Activated T-cell treated with anti-CD3 and anti-CD28 coated beads for 4 hours (primary cell): ENCODE data around the gene MTSS2.

ENCODE experiments used
- DNase-seq: peaks from one replicate; pipeline ENCODE4 v3.0.0-alpha.2; 2020

Gene MTSS2

DNA sequence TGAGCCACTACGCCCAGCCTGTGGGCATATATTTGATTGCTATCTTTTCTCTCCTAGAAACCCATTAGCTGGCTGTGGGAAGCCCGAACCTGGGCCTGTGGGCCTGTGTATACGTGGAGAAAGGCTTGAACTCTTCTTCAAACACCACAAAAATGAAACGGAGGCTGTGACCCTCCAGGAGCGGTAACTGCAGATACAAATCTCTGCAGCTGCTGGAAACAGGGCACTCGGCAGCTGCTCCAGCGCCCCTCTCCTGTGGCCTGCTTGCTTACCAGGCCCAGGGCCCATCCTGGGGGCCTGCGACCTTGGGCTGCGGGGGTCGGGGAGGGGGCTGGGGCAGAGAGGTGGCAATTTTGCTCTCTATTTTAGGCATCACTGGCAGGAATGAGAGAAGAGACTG, 28.0 kb upstream of the MTSS2 start:
- no peak for DNase-seq

DNA sequence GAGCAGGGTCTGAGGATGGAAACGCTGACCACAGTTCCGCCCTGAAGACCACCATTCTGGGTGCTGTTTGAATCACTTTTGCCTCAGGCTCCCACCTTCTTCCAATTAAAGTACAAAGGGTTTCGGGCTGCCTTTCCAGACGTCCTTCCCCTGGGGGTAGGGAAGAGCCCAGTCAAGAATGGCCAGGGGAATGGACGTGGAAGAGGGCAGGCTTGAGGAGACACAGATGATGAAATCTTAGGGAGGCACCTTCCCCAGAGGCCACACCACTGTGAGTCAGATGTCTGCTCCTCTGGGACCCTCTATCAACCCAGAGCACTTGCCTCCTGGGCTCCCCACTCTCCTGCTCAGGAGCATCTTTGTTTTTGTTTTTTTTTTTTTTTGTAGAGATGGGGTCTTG, 27.5 kb upstream of the MTSS2 start:
- no peak for DNase-seq

DNA sequence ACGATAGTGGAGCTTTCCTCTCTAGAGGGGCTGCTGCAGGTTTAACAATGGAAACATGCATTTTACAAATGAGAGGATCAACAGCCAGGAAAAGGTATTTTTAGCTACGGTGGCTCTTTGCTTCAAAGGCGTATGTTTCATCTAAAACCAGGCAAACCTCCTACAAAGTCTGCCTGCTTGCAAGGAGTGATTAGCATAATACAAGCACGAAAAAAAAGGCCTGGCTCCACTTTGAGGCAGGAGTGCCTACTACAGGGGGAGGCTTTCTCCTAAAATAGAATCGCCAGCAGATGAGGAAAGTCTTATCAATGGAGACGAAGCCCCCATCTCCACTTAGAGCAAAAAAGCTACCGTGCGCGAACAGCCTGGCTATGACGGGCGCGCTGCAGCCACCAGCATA, 27.1 kb upstream of the MTSS2 start:
- no peak for DNase-seq

GRCh38 chr16:70712359-70712758, 26.5 kb upstream of the MTSS2 start:
- DNase-seq: no peak

GRCh38 chr16:70711211-70712031, 25.6 kb upstream of the MTSS2 start:
- no peak for DNase-seq

DNA sequence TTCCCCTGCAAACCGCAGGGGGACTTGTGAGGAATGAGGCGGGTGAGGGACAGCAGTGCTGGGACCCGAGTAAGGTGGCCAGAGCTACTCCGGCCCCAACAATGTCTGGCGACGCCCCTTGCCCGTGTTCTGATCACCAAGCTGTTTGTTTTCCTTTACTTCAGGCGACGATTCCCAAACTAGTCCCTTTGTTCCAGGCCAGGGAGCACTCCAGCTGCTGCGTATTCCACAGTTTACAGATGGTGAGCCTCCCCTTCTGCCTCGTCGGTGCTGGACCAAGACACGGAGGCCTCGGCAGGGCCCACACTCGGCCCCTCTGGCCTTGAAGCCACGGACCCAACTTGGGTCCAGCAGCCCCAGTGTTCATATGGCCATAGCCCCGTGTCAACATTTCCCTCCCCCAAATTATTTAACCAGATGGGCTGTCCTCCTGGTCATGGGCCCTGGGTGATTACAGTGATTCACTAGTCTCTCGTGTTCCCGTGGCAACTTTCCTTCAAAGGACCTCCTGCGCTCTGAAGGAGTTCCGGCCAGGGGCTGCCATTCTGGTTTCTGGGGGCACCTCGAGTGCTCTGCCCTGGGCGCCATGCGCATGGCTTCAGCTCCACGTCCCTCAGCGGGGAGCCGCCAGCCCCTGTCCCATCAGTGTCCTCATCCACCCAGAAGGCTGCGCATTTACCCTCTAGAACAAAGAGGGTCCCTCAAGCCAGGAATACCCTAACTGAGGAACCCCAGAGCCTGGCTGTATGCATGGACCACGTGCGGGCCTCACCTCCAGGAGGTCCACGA, 24.8 kb upstream of the MTSS2 start:
- DNase-seq: no peak

GRCh38 chr16:70709942-70710341, 24.1 kb upstream of the MTSS2 start:
- DNase-seq: no peak

DNA sequence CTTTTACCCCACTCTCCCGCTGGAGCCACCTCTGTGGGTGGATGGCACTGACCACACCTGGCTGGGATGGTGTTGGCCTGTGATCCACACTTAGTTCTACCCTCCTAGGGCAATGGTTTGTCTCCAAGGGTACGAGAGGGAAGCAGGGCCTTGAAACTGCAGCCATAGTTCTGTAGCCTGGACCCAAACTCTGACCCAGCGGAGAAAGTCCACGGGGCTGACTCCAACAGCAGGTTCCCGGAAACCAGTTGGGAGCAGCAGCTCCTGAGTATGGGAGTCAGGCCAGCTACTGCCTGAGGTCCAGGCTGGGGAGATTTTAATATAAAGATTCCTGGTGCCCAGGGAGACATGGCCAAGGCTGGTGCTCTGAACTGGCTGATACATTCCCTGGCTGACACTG, 23.6 kb upstream of the MTSS2 start:
- no peak for DNase-seq

GRCh38 chr16:70708366-70709246, 22.8 kb upstream of the MTSS2 start:
- no peak for DNase-seq

DNA sequence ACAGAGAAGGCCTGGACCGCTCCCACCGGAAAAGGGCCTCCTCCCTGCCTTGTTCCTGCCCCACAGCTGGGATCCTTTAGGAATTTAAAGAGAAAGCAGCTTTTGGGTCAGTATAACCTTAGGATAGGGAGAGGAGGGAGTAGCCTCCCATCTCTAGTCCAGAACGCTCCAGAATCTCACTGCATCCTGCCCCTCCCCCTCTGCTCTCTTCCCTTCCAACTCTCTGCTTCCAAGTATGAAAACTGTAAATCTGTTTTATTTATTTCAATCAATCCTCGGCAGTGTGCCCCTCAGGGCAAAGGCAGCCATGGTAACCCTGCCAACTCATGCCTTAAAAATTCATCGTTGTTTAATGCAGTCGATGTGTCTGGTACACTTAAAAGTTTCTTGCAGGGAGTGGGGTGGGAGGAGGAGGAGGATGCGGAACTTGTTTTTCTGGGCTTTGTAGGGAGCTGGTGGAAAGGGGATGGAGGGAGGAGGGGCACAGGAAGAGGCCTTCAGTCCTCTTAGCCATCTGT, 21.2 kb upstream of the MTSS2 start:
- no peak for DNase-seq

GRCh38 chr16:70705056-70705455, 19.2 kb upstream of the MTSS2 start:
- no peak for DNase-seq

- no peak for DNase-seq
These were observed 18.7 kb upstream of the MTSS2 start for GRCh38 chr16:70704586-70704985.

GRCh38 chr16:70703835-70704381, 18.1 kb upstream of the MTSS2 start:
- DNase-seq: no peak

DNA sequence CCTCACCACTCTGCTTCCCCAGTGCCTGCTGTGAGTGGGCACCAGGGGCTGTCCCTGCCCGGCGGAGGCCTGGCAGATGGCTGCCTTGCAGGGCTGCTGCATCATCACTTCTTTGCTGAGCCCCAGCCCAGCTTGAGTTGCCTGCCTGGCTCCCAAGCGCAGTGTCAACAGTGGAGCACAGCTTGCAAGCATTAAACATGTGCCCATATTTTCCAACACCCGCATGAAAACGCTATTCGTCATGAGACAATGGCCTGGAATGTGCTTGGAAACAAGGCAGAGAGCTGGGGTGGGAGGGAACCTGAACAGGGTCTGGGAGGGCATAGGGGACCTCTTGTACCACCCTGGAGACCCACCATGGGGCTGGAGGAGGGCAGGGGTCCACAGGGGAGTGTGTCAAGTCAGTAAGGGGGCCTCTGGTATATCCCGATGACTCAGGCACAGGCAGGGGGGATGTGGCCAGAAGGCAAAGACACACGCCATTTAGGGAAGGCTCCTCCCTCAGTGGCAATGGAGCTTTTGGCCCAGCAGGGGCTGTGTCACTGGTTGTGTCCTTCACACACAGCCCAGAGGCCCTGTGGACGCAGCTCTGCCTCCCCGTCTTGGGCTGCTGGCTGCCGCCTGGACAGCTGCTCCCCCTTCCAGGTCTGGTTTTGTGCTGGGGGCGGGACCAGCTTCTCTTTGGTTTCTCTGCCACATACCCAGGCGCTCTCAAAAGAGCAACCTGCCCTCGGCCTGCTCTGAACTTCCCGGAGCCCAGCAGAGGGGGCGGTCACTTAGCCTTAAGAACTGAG, 17.4 kb upstream of the MTSS2 start:
- DNase-seq: no peak

DNA sequence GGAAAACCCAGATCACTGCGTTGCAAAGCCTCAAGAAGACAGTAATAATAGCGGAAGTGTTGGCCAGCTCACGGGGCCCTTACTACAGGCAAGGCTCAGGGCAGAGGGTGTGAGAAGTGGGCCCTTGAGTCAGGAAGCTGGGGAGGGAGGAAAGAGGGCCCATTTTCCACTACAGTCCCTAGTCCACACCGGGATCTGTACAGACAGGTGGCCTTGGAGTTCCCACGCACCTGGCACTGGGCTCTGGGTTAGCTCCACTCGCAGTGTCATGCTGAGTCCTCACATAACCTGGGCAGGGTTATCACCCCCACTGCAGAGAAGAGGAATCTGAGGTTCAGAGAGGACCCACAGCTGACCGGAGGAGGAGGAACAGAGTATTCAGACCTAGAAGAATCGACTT, 16.8 kb upstream of the MTSS2 start:
- DNase-seq: no peak

- DNase-seq: no peak
These were observed 16.1 kb upstream of the MTSS2 start for GRCh38 chr16:70701998-70702397.

- DNase-seq: no peak
These were observed 15.7 kb upstream of the MTSS2 start for GRCh38 chr16:70701596-70701995.

DNA sequence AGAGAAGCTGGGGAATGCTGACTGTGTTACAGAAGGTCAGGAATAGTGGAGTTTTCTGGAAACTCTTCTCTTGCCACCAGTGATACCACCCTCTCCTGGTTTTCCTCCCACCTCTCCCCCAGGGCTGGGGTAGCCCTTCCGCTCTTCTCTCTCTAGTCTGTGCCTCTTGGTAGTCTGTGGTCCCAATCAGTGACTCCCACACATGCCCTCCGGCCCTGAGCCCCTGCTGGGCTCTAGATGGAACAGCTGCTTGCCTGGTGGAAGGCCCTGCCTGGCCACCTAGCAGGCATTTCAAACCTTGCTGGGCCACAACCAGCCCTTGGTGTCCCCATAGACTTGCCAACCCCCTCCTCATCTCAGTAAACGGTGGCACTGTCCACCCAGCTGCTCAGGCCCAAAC, 15.2 kb upstream of the MTSS2 start:
- no peak for DNase-seq

DNA sequence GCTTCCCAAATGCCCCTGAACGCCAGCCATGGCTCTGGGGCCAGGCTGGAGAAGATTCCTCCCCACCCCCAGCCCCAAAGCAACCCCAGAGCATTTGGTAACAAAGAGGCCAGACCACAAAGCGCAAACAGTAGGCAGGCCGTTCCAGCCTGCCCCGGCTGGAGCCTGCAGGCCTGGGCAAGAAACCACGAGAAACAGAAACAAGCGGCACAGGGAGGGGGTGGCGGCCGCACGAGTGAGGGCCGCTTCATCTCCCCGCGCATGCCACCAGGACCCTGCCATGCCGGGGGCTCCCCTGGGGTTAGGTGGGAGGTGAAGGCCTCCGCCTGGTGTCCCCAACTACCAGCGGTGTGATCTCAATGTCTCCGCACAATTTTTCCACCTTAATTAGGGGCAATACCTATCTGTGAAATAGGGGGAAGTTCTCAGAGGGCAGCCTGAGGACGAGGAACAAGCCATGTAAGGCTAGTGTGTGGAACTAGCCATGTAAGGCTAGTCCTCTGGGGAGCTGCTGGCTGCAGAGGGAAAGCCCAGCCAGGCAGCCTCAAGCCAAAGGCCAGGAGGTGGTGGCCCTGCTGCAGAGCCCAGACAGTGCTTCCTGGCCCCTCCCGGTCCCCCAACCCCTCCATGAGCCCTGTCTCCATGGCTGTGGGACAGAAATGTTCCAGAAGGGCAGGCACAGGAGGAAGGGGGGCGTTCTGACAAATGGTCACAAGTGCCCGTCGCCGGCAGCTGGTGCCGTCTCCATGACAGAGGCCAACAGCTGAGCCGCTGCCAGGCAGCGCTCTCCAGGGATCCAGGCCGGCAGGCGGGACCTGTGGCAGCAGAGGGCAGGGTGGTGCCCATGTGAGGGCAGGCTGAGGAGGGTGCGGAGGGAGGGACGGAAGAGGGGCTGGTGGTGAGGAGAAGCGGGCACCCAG, 14.5 kb upstream of the MTSS2 start:
- DNase-seq: no peak

DNA sequence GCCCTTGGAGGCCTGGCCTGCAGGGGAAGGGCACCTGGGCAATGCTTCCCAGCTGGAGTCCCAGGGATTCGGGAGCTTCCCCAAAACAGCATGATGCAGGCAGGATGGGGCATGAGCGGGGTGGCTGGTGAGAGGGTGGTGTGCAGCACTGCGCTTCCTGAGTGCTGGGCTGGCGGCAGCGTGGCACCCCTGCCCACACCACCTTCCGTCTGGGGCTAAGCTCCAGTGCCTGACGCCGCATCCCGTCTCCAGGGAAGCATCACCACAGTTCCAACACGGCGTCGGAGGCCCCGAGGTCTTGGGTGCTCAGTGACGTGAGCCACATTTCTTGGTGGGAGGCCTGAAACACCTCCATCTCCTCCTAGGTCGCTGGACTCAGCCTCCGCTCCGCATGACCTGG, 13.8 kb upstream of the MTSS2 start:
- no peak for DNase-seq

- no peak for DNase-seq
These were observed 13.0 kb upstream of the MTSS2 start for GRCh38 chr16:70698901-70699300.
